HL-60 (cell line): ENCODE measurements around the gene EFHC2.

Source experiments
- TF ChIP-seq, protein P1 (sequence below): IDR thresholded peaks from one replicate; pipeline ENCODE4 v1.5.1; 2011; ENCODE audit warnings: low read length, control low read depth, inconsistent platforms; ENCODE audit not compliant: insufficient read depth
- TF ChIP-seq, protein P2 (sequence below): IDR thresholded peaks from 2 replicates; pipeline ENCODE4 v1.6.1; 2012; ENCODE audit warnings: low read depth; ENCODE audit not compliant: insufficient replicate concordance

GRCh38 chrX:44174061-44174460 is 169.4 kb downstream of the EFHC2 start:
- TF ChIP-seq, protein P1, sequence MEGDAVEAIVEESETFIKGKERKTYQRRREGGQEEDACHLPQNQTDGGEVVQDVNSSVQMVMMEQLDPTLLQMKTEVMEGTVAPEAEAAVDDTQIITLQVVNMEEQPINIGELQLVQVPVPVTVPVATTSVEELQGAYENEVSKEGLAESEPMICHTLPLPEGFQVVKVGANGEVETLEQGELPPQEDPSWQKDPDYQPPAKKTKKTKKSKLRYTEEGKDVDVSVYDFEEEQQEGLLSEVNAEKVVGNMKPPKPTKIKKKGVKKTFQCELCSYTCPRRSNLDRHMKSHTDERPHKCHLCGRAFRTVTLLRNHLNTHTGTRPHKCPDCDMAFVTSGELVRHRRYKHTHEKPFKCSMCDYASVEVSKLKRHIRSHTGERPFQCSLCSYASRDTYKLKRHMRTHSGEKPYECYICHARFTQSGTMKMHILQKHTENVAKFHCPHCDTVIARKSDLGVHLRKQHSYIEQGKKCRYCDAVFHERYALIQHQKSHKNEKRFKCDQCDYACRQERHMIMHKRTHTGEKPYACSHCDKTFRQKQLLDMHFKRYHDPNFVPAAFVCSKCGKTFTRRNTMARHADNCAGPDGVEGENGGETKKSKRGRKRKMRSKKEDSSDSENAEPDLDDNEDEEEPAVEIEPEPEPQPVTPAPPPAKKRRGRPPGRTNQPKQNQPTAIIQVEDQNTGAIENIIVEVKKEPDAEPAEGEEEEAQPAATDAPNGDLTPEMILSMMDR, result no peak
- TF ChIP-seq, protein P2, sequence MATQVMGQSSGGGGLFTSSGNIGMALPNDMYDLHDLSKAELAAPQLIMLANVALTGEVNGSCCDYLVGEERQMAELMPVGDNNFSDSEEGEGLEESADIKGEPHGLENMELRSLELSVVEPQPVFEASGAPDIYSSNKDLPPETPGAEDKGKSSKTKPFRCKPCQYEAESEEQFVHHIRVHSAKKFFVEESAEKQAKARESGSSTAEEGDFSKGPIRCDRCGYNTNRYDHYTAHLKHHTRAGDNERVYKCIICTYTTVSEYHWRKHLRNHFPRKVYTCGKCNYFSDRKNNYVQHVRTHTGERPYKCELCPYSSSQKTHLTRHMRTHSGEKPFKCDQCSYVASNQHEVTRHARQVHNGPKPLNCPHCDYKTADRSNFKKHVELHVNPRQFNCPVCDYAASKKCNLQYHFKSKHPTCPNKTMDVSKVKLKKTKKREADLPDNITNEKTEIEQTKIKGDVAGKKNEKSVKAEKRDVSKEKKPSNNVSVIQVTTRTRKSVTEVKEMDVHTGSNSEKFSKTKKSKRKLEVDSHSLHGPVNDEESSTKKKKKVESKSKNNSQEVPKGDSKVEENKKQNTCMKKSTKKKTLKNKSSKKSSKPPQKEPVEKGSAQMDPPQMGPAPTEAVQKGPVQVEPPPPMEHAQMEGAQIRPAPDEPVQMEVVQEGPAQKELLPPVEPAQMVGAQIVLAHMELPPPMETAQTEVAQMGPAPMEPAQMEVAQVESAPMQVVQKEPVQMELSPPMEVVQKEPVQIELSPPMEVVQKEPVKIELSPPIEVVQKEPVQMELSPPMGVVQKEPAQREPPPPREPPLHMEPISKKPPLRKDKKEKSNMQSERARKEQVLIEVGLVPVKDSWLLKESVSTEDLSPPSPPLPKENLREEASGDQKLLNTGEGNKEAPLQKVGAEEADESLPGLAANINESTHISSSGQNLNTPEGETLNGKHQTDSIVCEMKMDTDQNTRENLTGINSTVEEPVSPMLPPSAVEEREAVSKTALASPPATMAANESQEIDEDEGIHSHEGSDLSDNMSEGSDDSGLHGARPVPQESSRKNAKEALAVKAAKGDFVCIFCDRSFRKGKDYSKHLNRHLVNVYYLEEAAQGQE, result no peak
